Measurements from ENCODE around the gene MEI4. TPM values are rescaled to one million over a fixed set of nuclear protein-coding genes. Genes with fewer than 3 reads are reported as not detected.

The MEI4 gene
- total and polyA plus RNA-seq, 2 of the 4 experiments (the other 2 are of a cell fraction): not detected

DNA sequence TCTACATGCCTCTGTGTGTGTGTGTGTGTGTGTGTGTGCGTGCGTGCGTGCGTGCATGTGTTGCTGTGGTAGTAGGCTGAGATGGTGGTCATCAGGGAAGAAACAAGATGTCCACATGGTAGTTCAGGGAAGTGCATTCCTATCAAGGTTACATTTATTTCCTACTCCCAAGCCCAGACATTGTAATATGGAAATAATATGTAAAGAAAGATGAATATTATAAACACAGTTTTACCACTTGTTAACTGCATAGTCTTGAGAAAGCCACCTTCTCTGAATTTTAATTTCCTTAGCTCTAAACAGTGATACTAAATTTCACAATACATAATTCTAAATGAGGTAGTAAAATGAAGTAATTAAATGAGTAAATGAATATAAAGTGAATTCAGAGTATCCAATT lies 14.0 kb downstream of the MEI4 start:
- Histone ChIP-seq H3K4ac (ENCODE audit: low read depth, low read length) (no peak overlapping the region), H2BK5ac (ENCODE audit: low read depth, low read length, poor library complexity, severe bottlenecking) (no peak overlapping the region), H2BK15ac (ENCODE audit: low read depth, low read length) (no peak overlapping the region), H4K8ac (ENCODE audit: low read depth in 2 of 2, low read length in 2 of 2) (no peak overlapping the region), H3K27ac (ENCODE audit: insufficient read depth, low read length) (no peak overlapping the region), H2AK9ac (replicated peaks; ENCODE audit: low read depth, low read length, poor library complexity) (no peak overlapping the region), H3K9me1 (ENCODE audit: insufficient read depth, low read length) (no peaks in the 10 kb centered on the region), H3K18ac (ENCODE audit: low read depth, low read length) (no peak overlapping the region), H4K91ac (ENCODE audit: insufficient read depth, low read depth, low read length) (no peak overlapping the region), H3K79me1 (ENCODE audit: low read depth in 1 of 2, low read length in 2 of 2) (no peaks in the 10 kb centered on the region), H3K14ac (replicated peaks; ENCODE audit: low read depth, low read length) (no peak overlapping the region), H3K9me3 (ENCODE audit: control insufficient read depth, insufficient read depth, low read length) (0 out of 2 replicates have a peak, but pooled peaks cover 3% of the 10 kb centered on the region), H2BK120ac (ENCODE audit: low read depth, low read length) (no peak overlapping the region), H3K23ac (ENCODE audit: low read depth, low read length) (no peak overlapping the region), H3K56ac (ENCODE audit: extremely low read depth, insufficient read depth, low read length) (no peak overlapping the region), H4K5ac (ENCODE audit: low read depth, low read length) (no peak overlapping the region), H2AFZ (replicated peaks; ENCODE audit: low read length, poor library complexity) (no peak overlapping the region), H4K20me1 (ENCODE audit: insufficient read depth, low read length) (no peaks in the 10 kb centered on the region), H2BK20ac (ENCODE audit: low read depth, low read length) (no peak overlapping the region), H3K4me1 (ENCODE audit: control insufficient read depth, insufficient read depth, low read length) (no peaks in the 10 kb centered on the region), H3K27me3 (ENCODE audit: control insufficient read depth, insufficient read depth, low read length) (no peaks in the 10 kb centered on the region), H3K4me2 (ENCODE audit: low read depth, low read length) (no peak overlapping the region), H3K36me3 (ENCODE audit: control insufficient read depth, insufficient read depth, low read length) (no peaks in the 10 kb centered on the region), H3K9ac (ENCODE audit: low read depth, low read length) (no peak overlapping the region), H3K4me3 (ENCODE audit: insufficient read depth, low read depth, low read length) (no peak overlapping the region), H2AK5ac (ENCODE audit: low read depth, low read length) (no peak overlapping the region)
- TF ChIP-seq MAFK (IDR thresholded peaks at IDR 0.05; ENCODE audit: low read depth, low read length) (no peak), MAZ (IDR thresholded peaks at IDR 0.05; ENCODE audit: borderline replicate concordance, low read depth, low read length) (no peak), MXI1 (IDR thresholded peaks at IDR 0.05; ENCODE audit: borderline replicate concordance, low read depth, low read length) (no peak), NFE2L2 (IDR thresholded peaks at IDR 0.05; ENCODE audit: low read depth, low read length) (no peak), CHD1 (IDR thresholded peaks at IDR 0.05; ENCODE audit: low read depth, low read length) (no peak), FOS (IDR thresholded peaks at IDR 0.05; ENCODE audit: low read depth, low read length) (no peak), RCOR1 (IDR thresholded peaks at IDR 0.05; ENCODE audit: insufficient replicate concordance, low read length) (no peak), CEBPB (IDR thresholded peaks at IDR 0.05; ENCODE audit: low read depth, low read length) (no peak), RFX5 (IDR thresholded peaks at IDR 0.05; ENCODE audit: low read depth, low read length) (no peak), RAD21 (IDR thresholded peaks at IDR 0.05; ENCODE audit: low read length) (no peak)
- TF ChIP-seq, protein P1, sequence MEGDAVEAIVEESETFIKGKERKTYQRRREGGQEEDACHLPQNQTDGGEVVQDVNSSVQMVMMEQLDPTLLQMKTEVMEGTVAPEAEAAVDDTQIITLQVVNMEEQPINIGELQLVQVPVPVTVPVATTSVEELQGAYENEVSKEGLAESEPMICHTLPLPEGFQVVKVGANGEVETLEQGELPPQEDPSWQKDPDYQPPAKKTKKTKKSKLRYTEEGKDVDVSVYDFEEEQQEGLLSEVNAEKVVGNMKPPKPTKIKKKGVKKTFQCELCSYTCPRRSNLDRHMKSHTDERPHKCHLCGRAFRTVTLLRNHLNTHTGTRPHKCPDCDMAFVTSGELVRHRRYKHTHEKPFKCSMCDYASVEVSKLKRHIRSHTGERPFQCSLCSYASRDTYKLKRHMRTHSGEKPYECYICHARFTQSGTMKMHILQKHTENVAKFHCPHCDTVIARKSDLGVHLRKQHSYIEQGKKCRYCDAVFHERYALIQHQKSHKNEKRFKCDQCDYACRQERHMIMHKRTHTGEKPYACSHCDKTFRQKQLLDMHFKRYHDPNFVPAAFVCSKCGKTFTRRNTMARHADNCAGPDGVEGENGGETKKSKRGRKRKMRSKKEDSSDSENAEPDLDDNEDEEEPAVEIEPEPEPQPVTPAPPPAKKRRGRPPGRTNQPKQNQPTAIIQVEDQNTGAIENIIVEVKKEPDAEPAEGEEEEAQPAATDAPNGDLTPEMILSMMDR (conservative IDR thresholded peaks at IDR 0.05; ENCODE audit: low read depth, low read length): no peak
- TF ChIP-seq, protein P2, sequence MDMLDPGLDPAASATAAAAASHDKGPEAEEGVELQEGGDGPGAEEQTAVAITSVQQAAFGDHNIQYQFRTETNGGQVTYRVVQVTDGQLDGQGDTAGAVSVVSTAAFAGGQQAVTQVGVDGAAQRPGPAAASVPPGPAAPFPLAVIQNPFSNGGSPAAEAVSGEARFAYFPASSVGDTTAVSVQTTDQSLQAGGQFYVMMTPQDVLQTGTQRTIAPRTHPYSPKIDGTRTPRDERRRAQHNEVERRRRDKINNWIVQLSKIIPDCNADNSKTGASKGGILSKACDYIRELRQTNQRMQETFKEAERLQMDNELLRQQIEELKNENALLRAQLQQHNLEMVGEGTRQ (IDR thresholded peaks at IDR 0.05; ENCODE audit: low read depth, low read length): no peak
- intact Hi-C loops (cut with micrococcal nuclease): no loop called here
- in situ Hi-C loops (cut with MboI; ENCODE audit: low sequenced_read_pairs): no loop called here
- dilution Hi-C loops (cut with HindIII; ENCODE audit: low sequenced_read_pairs, unreplicated experiment): no loop called here
- ChIA-PET CTCF (no interaction called here), POLR2A (ENCODE audit: unreplicated experiment) (no interaction called here)
- BruUV-seq (replicated peaks): no TSS peak
- no CpG with 5 or more reads among the region's 4 CpGs for WGBS, 2 experiments (ENCODE audit: extremely low coverage in 2 of 2, insufficient read length in 1 of 2)
- no peak for ATAC-seq (ENCODE audit: low read depth)
- DNase-seq: no peak
